NCI-H2196 treated with DMSO at 0.1 percent for 48 hours (cell line): ENCODE data around the gene PCDHA2.
"Not testable (repeated sequence)": the region's sequence is repeated elsewhere in the genome, so short reads cannot be mapped to it uniquely, and the experiment has no call there.

Experiments
- DNase-seq: peaks from one replicate; lab custom pipeline; 2025; ENCODE audit not compliant: unreplicated experiment; lab: John Stamatoyannopoulos, UW

PCDHA2 gene

GRCh38 chr5:140808889-140809291, 14.2 kb downstream of the PCDHA2 start:
- no peak for DNase-seq

DNA sequence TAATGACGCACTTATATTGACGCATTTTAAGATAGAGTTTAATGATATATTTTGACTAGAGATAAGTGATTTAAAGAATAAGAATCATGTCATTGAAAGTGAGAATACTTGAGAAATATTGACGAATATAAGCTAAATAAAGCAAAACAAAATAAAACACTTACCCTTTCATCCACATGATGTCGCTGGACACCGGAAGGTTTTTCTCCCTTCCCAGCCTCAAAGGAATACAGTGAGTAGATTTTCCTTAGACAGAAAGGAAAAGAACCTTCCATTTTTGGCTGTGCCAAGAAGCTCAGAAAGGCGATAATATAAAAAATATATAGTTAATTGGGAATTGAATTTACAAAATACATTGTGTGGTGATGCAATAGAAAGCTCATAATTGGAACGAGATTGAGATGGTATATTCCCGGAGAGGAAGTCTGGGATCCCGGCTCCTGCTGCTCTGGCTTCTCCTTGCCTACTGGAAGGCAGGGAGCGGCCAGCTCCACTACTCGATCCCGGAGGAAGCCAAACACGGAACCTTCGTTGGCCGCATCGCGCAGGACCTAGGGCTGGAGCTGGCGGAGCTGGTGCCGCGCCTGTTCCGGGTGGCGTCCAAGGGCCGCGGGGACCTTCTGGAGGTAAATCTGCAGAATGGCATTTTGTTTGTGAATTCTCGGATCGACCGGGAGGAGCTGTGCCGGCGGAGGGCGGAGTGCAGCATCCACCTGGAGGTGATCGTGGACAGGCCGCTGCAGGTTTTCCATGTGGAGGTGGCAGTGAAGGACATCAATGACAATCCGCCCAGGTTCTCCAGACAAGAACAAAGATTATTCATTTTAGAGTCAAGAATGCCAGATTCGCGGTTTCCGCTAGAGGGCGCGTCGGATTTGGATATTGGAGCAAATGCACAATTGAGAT, 27.0 kb downstream of the PCDHA2 start, which contains the start of gene PCDHA5:
Gene PCDHA5 (plus strand): TSS at position 239 of the 906 bp plus-strand sequence.
- DNase-seq = no peak

- no peak for DNase-seq
These were observed 27.6 kb downstream of the PCDHA2 start for GRCh38 chr5:140822281-140822629.

- not testable (repeated sequence) for DNase-seq
These were observed 28.3 kb downstream of the PCDHA2 start for GRCh38 chr5:140822969-140823368.

DNA sequence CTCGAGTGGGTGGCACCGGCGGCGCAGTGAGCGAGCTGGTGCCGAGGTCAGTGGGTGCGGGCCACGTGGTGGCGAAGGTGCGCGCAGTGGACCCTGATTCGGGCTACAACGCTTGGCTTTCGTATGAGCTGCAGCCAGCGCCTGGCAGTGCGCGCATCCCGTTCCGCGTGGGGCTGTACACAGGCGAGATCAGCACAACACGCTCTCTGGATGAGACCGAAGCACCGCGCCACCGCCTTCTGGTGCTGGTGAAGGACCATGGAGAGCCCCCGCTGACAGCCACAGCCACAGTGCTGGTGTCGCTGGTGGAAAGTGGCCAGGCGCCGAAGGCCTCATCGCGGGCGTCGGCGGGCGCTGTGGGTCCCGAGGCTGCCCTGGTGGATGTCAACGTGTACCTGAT, 28.8 kb downstream of the PCDHA2 start:
- DNase-seq = no peak

DNA sequence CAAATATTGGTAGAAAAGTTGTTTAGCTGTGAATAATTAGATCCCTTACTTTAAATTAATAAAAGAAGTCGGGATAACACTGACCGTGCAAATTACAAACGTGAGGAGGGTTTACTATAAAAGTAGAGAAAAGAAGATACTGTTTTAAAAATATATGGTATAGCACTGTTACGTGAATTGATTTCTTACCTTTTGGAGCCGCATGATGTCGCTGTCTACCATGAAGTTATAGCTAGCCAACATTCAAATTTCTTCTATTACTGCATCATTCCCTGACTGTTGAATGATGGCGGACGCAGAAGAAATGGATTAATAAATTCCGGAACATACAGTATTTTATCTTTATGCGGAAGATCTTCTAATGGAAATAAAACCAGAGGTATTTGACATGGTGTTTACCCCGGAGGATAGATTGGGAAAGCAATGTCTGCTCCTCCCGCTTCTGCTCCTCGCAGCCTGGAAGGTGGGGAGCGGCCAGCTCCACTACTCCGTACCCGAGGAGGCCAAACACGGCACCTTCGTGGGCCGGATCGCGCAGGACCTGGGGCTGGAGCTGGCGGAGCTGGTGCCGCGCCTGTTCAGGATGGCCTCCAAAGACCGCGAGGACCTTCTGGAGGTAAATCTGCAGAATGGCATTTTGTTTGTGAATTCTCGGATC, 33.2 kb downstream of the PCDHA2 start, which contains the start of gene PCDHA6:
Gene PCDHA6 (plus strand): TSS at position 257 of the 658 bp plus-strand sequence. CDS start 132 bp downstream, at position 389.
- no peak for DNase-seq

DNA sequence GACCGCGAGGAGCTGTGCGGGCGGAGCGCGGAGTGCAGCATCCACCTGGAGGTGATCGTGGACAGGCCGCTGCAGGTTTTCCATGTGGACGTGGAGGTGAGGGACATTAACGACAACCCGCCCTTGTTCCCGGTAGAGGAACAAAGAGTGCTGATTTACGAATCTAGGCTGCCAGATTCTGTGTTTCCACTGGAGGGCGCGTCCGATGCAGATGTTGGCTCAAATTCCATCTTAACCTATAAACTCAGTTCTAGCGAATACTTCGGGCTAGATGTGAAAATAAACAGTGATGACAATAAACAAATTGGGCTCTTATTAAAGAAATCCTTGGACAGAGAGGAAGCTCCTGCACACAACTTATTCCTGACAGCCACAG, 33.7 kb downstream of the PCDHA2 start:
- no peak for DNase-seq

DNA sequence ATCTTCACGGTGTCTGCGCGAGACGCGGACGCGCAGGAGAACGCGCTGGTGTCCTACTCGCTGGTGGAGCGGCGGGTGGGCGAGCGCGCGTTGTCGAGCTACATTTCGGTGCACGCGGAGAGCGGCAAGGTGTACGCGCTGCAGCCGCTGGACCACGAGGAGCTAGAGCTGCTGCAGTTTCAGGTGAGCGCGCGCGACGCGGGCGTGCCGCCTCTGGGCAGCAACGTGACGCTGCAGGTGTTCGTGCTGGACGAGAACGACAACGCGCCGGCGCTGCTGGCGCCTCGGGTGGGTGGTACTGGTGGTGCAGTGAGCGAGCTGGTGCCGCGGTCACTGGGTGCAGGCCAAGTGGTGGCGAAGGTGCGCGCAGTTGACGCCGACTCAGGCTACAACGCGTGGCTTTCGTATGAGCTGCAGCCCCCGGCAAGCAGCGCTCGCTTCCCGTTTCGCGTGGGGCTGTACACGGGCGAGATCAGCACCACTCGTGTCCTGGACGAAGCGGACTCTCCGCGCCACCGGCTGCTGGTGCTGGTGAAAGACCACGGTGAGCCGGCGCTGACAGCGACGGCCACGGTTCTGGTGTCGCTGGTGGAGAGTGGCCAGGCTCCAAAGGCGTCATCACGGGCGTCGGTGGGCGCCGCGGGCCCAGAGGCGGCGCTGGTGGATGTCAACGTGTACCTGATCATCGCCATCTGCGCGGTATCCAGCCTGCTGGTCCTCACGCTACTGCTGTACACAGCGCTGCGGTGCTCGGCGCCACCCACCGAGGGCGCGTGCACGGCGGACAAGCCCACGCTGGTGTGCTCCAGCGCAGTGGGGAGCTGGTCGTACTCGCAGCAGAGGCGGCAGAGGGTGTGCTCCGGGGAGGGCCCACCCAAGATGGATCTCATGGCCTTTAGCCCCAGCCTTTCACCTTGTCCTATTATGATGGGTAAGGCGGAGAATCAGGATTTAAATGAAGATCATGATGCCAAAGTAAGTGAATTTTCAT, 35.2 kb downstream of the PCDHA2 start:
- DNase-seq = not testable (repeated sequence)

GRCh38 chr5:140833993-140834392, 39.3 kb downstream of the PCDHA2 start, which contains the start of gene PCDHA7:
Gene PCDHA7 (plus strand): TSS chr5:140834269. CDS start chr5:140834384, 115 bp downstream.
- DNase-seq = no peak

- DNase-seq = not testable (repeated sequence)
These were observed 39.9 kb downstream of the PCDHA2 start for GRCh38 chr5:140834439-140835008.

- no peak for DNase-seq
These were observed 41.2 kb downstream of the PCDHA2 start for GRCh38 chr5:140835622-140836510.

DNA sequence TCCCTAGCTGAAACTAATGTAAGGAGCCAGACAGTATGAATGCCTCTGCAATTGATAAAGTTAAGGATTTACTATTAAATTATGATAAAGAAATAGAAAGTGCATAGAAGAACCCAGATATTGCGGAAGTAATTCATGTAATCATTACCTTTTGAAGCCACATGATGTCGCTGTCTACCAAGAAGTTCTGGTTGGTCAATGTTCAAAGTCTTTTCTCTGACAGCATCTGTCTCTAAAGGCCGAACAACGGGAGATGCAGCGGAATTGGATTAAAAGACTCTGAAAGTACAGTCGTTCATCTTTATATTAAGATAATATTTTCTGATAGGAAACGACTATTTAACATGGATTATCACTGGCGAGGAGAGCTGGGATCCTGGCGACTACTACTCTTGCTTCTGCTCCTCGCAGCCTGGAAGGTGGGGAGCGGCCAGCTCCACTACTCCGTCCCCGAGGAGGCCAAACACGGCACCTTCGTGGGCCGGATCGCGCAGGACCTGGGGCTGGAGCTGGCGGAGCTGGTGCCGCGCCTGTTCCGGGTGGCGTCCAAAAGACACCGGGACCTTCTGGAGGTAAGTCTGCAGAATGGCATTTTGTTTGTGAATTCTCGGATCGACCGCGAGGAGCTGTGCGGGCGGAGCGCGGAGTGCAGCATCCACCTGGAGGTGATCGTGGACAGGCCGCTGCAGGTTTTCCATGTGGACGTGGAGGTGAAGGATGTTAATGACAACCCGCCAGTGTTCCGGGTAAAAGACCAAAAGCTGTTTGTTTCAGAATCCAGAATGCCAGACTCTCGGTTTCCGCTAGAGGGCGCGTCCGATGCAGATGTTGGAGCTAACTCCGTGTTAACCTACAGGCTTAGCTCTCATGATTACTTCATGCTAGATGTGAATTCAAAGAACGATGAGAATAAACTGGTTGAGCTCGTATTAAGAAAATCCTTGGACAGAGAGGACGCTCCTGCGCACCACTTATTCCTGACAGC, 46.6 kb downstream of the PCDHA2 start, which contains the start of gene PCDHA8:
Gene PCDHA8 (plus strand): TSS at position 210 of the 985 bp plus-strand sequence. CDS start 135 bp downstream, at position 345.
- peak; percentile 3 for DNase-seq

- DNase-seq = no peak
These were observed 48.4 kb downstream of the PCDHA2 start for GRCh38 chr5:140842798-140843733.
